C4-2B (cell line): ENCODE measurements around the gene CNTRL.
A peak's percentile ranks its signal among the peaks of the same experiment; 100 is the strongest.

ENCODE experiments used
- ZFX ChIP-seq: fragments of 450-650 bp; IDR thresholded peaks from 2 replicates; pipeline ENCODE4 v1.6.1; 2017
- TF ChIP-seq, protein P1 (sequence below): fragments of 450-650 bp; conservative IDR thresholded peaks from 2 replicates; pipeline ENCODE4 v1.5.1; 2017; ENCODE audit warnings: mild to moderate bottlenecking

GRCh38 chr9:121034529-121034928 lies 40.2 kb upstream of the CNTRL start:
- TF ChIP-seq, protein P1, sequence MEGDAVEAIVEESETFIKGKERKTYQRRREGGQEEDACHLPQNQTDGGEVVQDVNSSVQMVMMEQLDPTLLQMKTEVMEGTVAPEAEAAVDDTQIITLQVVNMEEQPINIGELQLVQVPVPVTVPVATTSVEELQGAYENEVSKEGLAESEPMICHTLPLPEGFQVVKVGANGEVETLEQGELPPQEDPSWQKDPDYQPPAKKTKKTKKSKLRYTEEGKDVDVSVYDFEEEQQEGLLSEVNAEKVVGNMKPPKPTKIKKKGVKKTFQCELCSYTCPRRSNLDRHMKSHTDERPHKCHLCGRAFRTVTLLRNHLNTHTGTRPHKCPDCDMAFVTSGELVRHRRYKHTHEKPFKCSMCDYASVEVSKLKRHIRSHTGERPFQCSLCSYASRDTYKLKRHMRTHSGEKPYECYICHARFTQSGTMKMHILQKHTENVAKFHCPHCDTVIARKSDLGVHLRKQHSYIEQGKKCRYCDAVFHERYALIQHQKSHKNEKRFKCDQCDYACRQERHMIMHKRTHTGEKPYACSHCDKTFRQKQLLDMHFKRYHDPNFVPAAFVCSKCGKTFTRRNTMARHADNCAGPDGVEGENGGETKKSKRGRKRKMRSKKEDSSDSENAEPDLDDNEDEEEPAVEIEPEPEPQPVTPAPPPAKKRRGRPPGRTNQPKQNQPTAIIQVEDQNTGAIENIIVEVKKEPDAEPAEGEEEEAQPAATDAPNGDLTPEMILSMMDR: 0 out of 2 replicates have a peak, but pooled peaks have one; percentile 8
- TF ChIP-seq ZFX: no peak
